B cell (primary cell): ENCODE data around the gene CACNA2D1. TPM values are rescaled to one million over a fixed set of nuclear protein-coding genes. Genes with fewer than 3 reads are reported as not detected.

Experiments
- ATAC-seq: fragments of 200-7000 bp; cut with Tn5 transposase; one replicate; pipeline ENCODE4 v1.10.0; 2021; ENCODE audit warnings: low read depth, mild to moderate bottlenecking, moderate number of reproducible peaks, moderate library complexity
- CTCF ChIA-PET: fragments of 350-600 bp; sonication (Branson Sonifier 250); formaldehyde crosslinking; loops from one replicate; lab custom pipeline; 2021; ENCODE audit warnings: antibody characterized with exemption, inconsistent platforms; lab: Charles Lee
- POLR2A ChIA-PET: fragments of 350-600 bp; sonication (Branson Sonifier 250); formaldehyde crosslinking; loops from one replicate; lab custom pipeline; 2021; ENCODE audit warnings: antibody characterized with exemption; lab: Charles Lee
- DNase-seq: peaks from one replicate; pipeline ENCODE4 v3.0.0; 2013
- H2AFZ ChIP-seq: 2 replicates; pipeline ENCODE4 v1.6.1; 2012; ENCODE audit warnings: mild to moderate bottlenecking, low read depth, low read length; ENCODE audit not compliant: insufficient read depth, poor library complexity, severe bottlenecking
- H3K27ac ChIP-seq, 2 donors: 1 replicate in 1 of 2; 2 replicates in 1 of 2; pipeline ENCODE4 v1.5.1; 2012 to 2013; ENCODE audit warnings: low read length in 2 of 2, mild to moderate bottlenecking in 2 of 2, moderate library complexity in 1 of 2
- H3K27me3 ChIP-seq, 4 experiments: fragments of 200-600 bp in 1 of 4; sonication (generic) in 1 of 4; replicated peaks in 1 of 4; 1 replicate in 2 of 4; 2 replicates in 2 of 4; pipeline versions ENCODE4 v1.6.1 to v1.7.0; 2013 to 2016; ENCODE audit warnings: low read length in 3 of 4, mild to moderate bottlenecking in 2 of 4, mixed read lengths in 1 of 4, moderate library complexity in 1 of 4; ENCODE audit not compliant: insufficient read depth in 4 of 4, control insufficient read depth in 3 of 4; ENCODE audit errors: control extremely low read depth in 1 of 4
- H3K36me3 ChIP-seq, 2 experiments: replicated peaks in 1 of 2; 1 replicate in 1 of 2; 2 replicates in 1 of 2; pipeline versions ENCODE4 v1.6.1 to v1.7.1; 2013; ENCODE audit warnings: low read length in 1 of 2; ENCODE audit not compliant: insufficient read depth in 2 of 2, control insufficient read depth in 1 of 2; ENCODE audit errors: control extremely low read depth in 1 of 2, extremely low read depth in 1 of 2
- H3K4me1 ChIP-seq, 2 donors: fragments of 200-600 bp in 1 of 2; sonication (generic) in 1 of 2; 1 replicate in 1 of 2; 2 replicates in 1 of 2; pipeline versions ENCODE4 v1.5.1 to v1.6.1; 2013 to 2017; ENCODE audit warnings: low read length in 2 of 2; ENCODE audit not compliant: control insufficient read depth in 2 of 2, insufficient read depth in 2 of 2
- H3K4me2 ChIP-seq: replicated peaks from 2 replicates; pipeline ENCODE3; 2012; ENCODE audit warnings: mild to moderate bottlenecking, low read depth, low read length; ENCODE audit not compliant: poor library complexity, severe bottlenecking
- H3K4me3 ChIP-seq, 5 experiments: fragments of 200-600 bp in 1 of 5; sonication (generic) in 1 of 5; 1 replicate in 3 of 5; 2 replicates in 2 of 5; pipeline versions ENCODE4 v1.5.1 to v1.7.0; 2011 to 2016; ENCODE audit warnings: low read length in 4 of 5, mild to moderate bottlenecking in 4 of 5, low read depth in 2 of 5, control low read depth in 1 of 5, moderate library complexity in 1 of 5; ENCODE audit not compliant: insufficient read depth in 1 of 5; ENCODE audit errors: control extremely low read depth in 1 of 5, extremely low read depth in 1 of 5
- H3K79me2 ChIP-seq: fragments of 200-600 bp; sonication (generic); one replicate; pipeline ENCODE4 v1.6.0; 2016; ENCODE audit warnings: low read length; ENCODE audit not compliant: control insufficient read depth, insufficient read depth
- H3K9ac ChIP-seq: fragments of 200-600 bp; sonication (generic); 2 replicates; pipeline ENCODE4 v1.6.1; 2017; ENCODE audit warnings: mild to moderate bottlenecking, low read length, moderate library complexity
- H3K9me3 ChIP-seq, 3 donors: one replicate each; pipeline versions ENCODE4 v1.6.1 to v1.7.1; 2013; ENCODE audit warnings: low read length in 2 of 3; ENCODE audit not compliant: control insufficient read depth in 2 of 3, insufficient read depth in 1 of 3; ENCODE audit errors: control extremely low read depth in 1 of 3
- H4K20me1 ChIP-seq: 2 replicates; pipeline ENCODE4 v1.6.0; 2012; ENCODE audit warnings: mild to moderate bottlenecking, low read length; ENCODE audit not compliant: insufficient read depth, control insufficient read depth, poor library complexity, severe bottlenecking
- H3K27ac Mint-ChIP-seq: one replicate; pipeline ENCODE4 v1.8.0; 2021; ENCODE audit warnings: mixed read lengths
- H3K27me3 Mint-ChIP-seq: one replicate; pipeline ENCODE4 v1.8.0; 2021; ENCODE audit warnings: mixed read lengths
- H3K4me1 Mint-ChIP-seq: one replicate; pipeline ENCODE4 v1.8.0; 2021; ENCODE audit warnings: mixed read lengths
- H3K4me3 Mint-ChIP-seq: one replicate; pipeline ENCODE4 v1.8.0; 2021; ENCODE audit warnings: mixed read lengths
- H3K9me3 Mint-ChIP-seq: one replicate; pipeline ENCODE4 v1.8.0; 2022; ENCODE audit warnings: mixed read lengths; ENCODE audit not compliant: insufficient read depth
- EZH2 ChIP-seq: IDR thresholded peaks from 2 replicates; pipeline ENCODE4 v1.6.1; 2012; ENCODE audit warnings: borderline replicate concordance, low read depth, mild to moderate bottlenecking, moderate library complexity, low read length; ENCODE audit not compliant: insufficient read depth, poor library complexity, severe bottlenecking
- WGBS: methylation state at CpG from one replicate; pipeline ENCODE4 v1.1.5; 2013; ENCODE audit warnings: missing lambda C conversion rate; ENCODE audit not compliant: insufficient coverage; 5-methylcytosine and 5-hydroxymethylcytosine counted together
- intact Hi-C: fragments of 100-400 bp; cut with micrococcal nuclease; formaldehyde crosslinking; loops from one replicate; pipeline ENCODE4 v1.10.0; 2022
- polyA plus RNA-seq: library from polyadenylated mRNA; depleted of rRNA; stranded (reverse); fragments of >200 nt; gene quantifications from 2 replicates; pipeline ENCODE4 v1.2.3, GENCODE V29; 2012
- total RNA-seq, 2 donors: library from RNA; stranded (reverse); fragments of 120-200 nt in 1 of 2; gene quantifications; 1 replicate in 1 of 2; 2 replicates in 1 of 2; pipeline versions ENCODE4 v1.2.3 to v1.2.4, GENCODE V29; 2013 to 2022
- TF ChIP-seq, protein P1 (sequence below): fragments of 200-600 bp; IDR thresholded peaks from one replicate; pipeline ENCODE4 v1.8.0; 2022; ENCODE audit warnings: antibody characterized with exemption, mild to moderate bottlenecking

CACNA2D1 gene
- total and polyA plus RNA-seq, 2 donors (not counting 1 experiment from before 2014, with no cell fraction given): not detected

- WGBS: no CpG with 5 or more reads among the region's 5 CpGs
- H2AFZ ChIP-seq: no peak overlapping the region
- peaks cover 0 to 9% of the 10 kb centered on the region in 2 donors for H3K4me1 ChIP-seq
- H3K4me3 ChIP-seq: no peak overlapping the region
- H3K27me3 Mint-ChIP-seq: peaks cover 21% of the 10 kb centered on the region
- H3K9me3 Mint-ChIP-seq: no peaks in the 10 kb centered on the region
- H3K9ac ChIP-seq: no peak overlapping the region
- DNase-seq (no peak), ATAC-seq (no peak)
- H3K79me2 ChIP-seq: no peaks in the 10 kb centered on the region
- TF ChIP-seq, protein P1, sequence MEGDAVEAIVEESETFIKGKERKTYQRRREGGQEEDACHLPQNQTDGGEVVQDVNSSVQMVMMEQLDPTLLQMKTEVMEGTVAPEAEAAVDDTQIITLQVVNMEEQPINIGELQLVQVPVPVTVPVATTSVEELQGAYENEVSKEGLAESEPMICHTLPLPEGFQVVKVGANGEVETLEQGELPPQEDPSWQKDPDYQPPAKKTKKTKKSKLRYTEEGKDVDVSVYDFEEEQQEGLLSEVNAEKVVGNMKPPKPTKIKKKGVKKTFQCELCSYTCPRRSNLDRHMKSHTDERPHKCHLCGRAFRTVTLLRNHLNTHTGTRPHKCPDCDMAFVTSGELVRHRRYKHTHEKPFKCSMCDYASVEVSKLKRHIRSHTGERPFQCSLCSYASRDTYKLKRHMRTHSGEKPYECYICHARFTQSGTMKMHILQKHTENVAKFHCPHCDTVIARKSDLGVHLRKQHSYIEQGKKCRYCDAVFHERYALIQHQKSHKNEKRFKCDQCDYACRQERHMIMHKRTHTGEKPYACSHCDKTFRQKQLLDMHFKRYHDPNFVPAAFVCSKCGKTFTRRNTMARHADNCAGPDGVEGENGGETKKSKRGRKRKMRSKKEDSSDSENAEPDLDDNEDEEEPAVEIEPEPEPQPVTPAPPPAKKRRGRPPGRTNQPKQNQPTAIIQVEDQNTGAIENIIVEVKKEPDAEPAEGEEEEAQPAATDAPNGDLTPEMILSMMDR: no peak
- TF ChIP-seq EZH2: no peak
- H3K36me3 ChIP-seq: no peaks in the 10 kb centered on the region
- no peaks in the 10 kb centered on the region for H4K20me1 ChIP-seq
- CTCF ChIA-PET: no interaction called here
- no peak overlapping the region for H3K27ac ChIP-seq
- no peaks in the 10 kb centered on the region for H3K9me3 ChIP-seq
- no peak overlapping the region for H3K27ac Mint-ChIP-seq
- peaks cover 0 to 12% (median 5%) of the 10 kb centered on the region in 4 experiments for H3K27me3 ChIP-seq
- H3K4me3 Mint-ChIP-seq: no peak overlapping the region
- POLR2A ChIA-PET: no interaction called here
- no peak overlapping the region for H3K4me2 ChIP-seq
- H3K4me1 Mint-ChIP-seq: peaks cover 1% of the 10 kb centered on the region
- intact Hi-C loops: no loop called here
These were observed 5.1 kb downstream of the CACNA2D1 start for GRCh38 chr7:82438521-82438920.

- TF ChIP-seq, protein P1: no peak
- TF ChIP-seq EZH2: no peak
- no peak overlapping the region for H3K4me2 ChIP-seq
- no peaks in the 10 kb centered on the region for H3K36me3 ChIP-seq
- Mint-ChIP-seq H3K4me1 (no peaks in the 10 kb centered on the region), H3K9me3 (no peaks in the 10 kb centered on the region), H3K27me3 (peaks cover 6% of the 10 kb centered on the region), H3K27ac (no peak overlapping the region), H3K4me3 (no peak overlapping the region)
- 81% methylated on average over 2 of the region's 5 CpGs for WGBS
- no peak overlapping the region for H3K9ac ChIP-seq
- no peaks in the 10 kb centered on the region for H4K20me1 ChIP-seq
- H3K4me1 ChIP-seq: no peaks in the 10 kb centered on the region
- no peaks in the 10 kb centered on the region for H3K27me3 ChIP-seq
- no peaks in the 10 kb centered on the region for H3K79me2 ChIP-seq
- ATAC-seq (no peak), DNase-seq (no peak)
- POLR2A ChIA-PET: no interaction called here
- CTCF ChIA-PET: no interaction called here
- H2AFZ ChIP-seq: no peak overlapping the region
- intact Hi-C loops: no loop called here
- no peak overlapping the region for H3K4me3 ChIP-seq
- no peak overlapping the region for H3K27ac ChIP-seq
- no peaks in the 10 kb centered on the region for H3K9me3 ChIP-seq
These were observed 7.8 kb downstream of the CACNA2D1 start for GRCh38 chr7:82435769-82436168.
